Fibroblast of skin of left quadriceps (primary cell): ENCODE data around the gene HIRA.
A peak's percentile ranks its signal among the peaks of the same experiment; 100 is the strongest.

Experiments
- DNase-seq, 2 experiments: peaks; one replicate each; pipeline ENCODE4 v3.0.0-alpha.2; 2013; ENCODE audit warnings: low read depth in 2 of 2

The HIRA gene

GRCh38 chr22:19410941-19411689 lies 20.4 kb downstream of the HIRA start:
- DNase-seq = no peak

GRCh38 chr22:19407649-19408606 lies 23.6 kb downstream of the HIRA start:
- peak; percentile 16 to 24 for DNase-seq

- DNase-seq = no peak
These were observed 24.7 kb downstream of the HIRA start for GRCh38 chr22:19406846-19407245.

GRCh38 chr22:19406281-19406811 lies 25.2 kb downstream of the HIRA start:
- no peak for DNase-seq

- DNase-seq = no peak
These were observed 25.9 kb downstream of the HIRA start for GRCh38 chr22:19405652-19406051.

- DNase-seq = no peak
These were observed 26.4 kb downstream of the HIRA start for GRCh38 chr22:19405133-19405532.

- no peak for DNase-seq
These were observed 26.9 kb downstream of the HIRA start for GRCh38 chr22:19404676-19405075.

GRCh38 chr22:19402642-19403191 lies 28.8 kb downstream of the HIRA start:
- DNase-seq = no peak

- no peak for DNase-seq
These were observed 30.1 kb downstream of the HIRA start for GRCh38 chr22:19401483-19401882.

- no peak for DNase-seq
These were observed 30.7 kb downstream of the HIRA start for GRCh38 chr22:19400881-19401280.

GRCh38 chr22:19398652-19399051 lies 32.9 kb downstream of the HIRA start:
- DNase-seq = no peak

GRCh38 chr22:19398206-19398605 lies 33.3 kb downstream of the HIRA start:
- DNase-seq = no peak

- no peak for DNase-seq
These were observed 33.8 kb downstream of the HIRA start for GRCh38 chr22:19397734-19398104.

GRCh38 chr22:19396934-19397733 lies 34.4 kb downstream of the HIRA start:
- no peak for DNase-seq

GRCh38 chr22:19396561-19396933 lies 35.0 kb downstream of the HIRA start:
- no peak for DNase-seq

GRCh38 chr22:19395276-19395675 lies 36.3 kb downstream of the HIRA start:
- no peak for DNase-seq

GRCh38 chr22:19394274-19395050 lies 37.1 kb downstream of the HIRA start:
- DNase-seq = no peak

- DNase-seq = no peak
These were observed 37.8 kb downstream of the HIRA start for GRCh38 chr22:19393704-19394103.

- no peak for DNase-seq
These were observed 44.0 kb downstream of the HIRA start for GRCh38 chr22:19387575-19387974.

- no peak for DNase-seq
These were observed 44.5 kb downstream of the HIRA start for GRCh38 chr22:19387038-19387437.

- no peak for DNase-seq
These were observed 45.3 kb downstream of the HIRA start for GRCh38 chr22:19386248-19386647.
